ENCODE data around the gene RFESD.

DNA sequence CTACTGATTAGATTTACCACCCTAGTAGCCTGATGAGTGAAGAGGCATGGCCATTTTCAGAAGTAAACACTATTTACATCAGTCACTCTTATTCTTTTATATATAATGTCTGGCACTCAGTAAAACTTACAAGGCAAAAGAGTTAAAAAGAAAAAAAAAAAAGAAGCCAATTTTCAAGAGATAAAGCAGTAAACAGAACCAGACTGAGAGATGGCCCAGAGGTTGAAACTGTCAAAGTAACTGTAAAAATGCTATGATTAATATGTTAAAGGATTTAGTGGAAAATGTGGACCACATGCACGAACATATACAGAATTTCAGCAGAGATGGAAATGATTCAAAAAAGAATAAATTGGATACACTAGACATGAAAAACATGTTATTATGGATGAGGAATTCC lies 33.1 kb upstream of the RFESD start:
- TF ChIP-seq TP53 (CRISPR knock-in tag; conservative IDR thresholded peaks at IDR 0.05) (no peak), NFE2L2 (IDR thresholded peaks at IDR 0.05; ENCODE audit: low read length) (no peak)
